ENCODE data around the gene DHX35.

GRCh38 chr20:39057911-39058310 is 95.8 kb downstream of the DHX35 start:
- TF ChIP-seq CHD4 (IDR thresholded peaks at IDR 0.05; ENCODE audit: borderline replicate concordance, low read length) (no peak), CTCF (CRISPR knock-in tag; IDR thresholded peaks at IDR 0.05) (no peak), ZFP62 (CRISPR knock-in tag; IDR thresholded peaks at IDR 0.05) (no peak), RFX5 (IDR thresholded peaks at IDR 0.05; ENCODE audit: low read depth, low read length) (no peak), MAFK (conservative IDR thresholded peaks at IDR 0.05 in 1 of 2, IDR thresholded peaks at IDR 0.05 in 1 of 2; ENCODE audit: low read length in 2 of 2) (no peak), IRX3 (CRISPR knock-in tag; IDR thresholded peaks at IDR 0.05; ENCODE audit: borderline replicate concordance, low read depth) (no peak)

Measured in HepG2 (cell line).